NCI-H146 treated with DMSO at 0.1 percent for 48 hours (cell line): ENCODE measurements around the gene NFU1.

Source experiments
- DNase-seq: peaks from one replicate; lab custom pipeline; 2025; ENCODE audit not compliant: unreplicated experiment; lab: John Stamatoyannopoulos, UW

Gene NFU1

DNA sequence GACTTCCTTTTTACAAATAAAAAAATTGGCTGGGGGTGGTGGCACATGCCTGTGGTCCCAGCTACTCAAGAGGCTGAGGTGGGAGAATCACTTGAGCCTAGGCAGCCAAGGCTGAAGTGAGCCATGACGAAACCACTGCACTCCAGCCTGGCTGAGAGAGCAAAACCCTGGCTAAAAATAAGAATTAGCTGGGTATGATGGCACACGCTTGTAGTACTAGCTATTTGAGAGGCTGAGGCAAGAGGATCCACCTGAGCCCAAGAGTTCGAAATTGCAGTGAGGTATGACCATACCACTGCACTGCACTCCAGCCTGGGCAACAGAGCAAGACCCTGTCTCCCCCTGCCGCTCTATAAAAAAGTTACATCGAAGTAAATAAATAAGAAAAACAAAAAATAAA lies 83.9 kb downstream of the NFU1 start:
- DNase-seq: no peak

DNA sequence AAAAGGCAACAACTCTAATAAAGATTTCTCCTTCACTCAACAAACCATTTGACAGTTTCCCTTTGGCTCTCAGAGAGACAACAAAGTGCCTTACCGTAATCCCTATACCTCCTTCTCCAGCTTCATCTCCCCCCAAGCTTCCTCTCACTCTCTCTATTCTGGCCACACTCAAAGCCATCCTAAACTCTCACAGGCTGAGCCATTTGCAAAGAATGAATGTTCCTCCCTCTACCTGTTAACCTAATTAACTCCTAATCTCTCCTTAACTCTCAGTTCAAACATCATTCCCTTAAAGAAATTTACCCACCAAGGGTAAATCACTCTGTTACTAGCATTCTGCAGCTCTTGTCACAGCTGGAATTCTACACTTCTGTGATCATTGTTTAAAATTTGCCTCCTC lies 88.5 kb downstream of the NFU1 start:
- no peak for DNase-seq
